H9 (cell line): ENCODE results near the gene ALDH1A2. TPM values are rescaled to one million over a fixed set of nuclear protein-coding genes. Genes with fewer than 3 reads are reported as not detected.

Experiments
- DNase-seq: peaks from one replicate; pipeline ENCODE4 v3.0.0-alpha.2; 2017
- H2AFZ ChIP-seq: one replicate; pipeline ENCODE4 v1.6.1; 2013; ENCODE audit warnings: mild to moderate bottlenecking, low read length, control low read depth, moderate library complexity
- H2AK5ac ChIP-seq: 2 replicates; pipeline ENCODE4 v1.6.1; 2013; ENCODE audit warnings: low read length, control low read depth, mixed read lengths; ENCODE audit not compliant: insufficient read length
- H2BK120ac ChIP-seq: one replicate; pipeline ENCODE4 v1.6.1; 2013; ENCODE audit warnings: low read depth, mild to moderate bottlenecking, low read length, control low read depth, inconsistent platforms; ENCODE audit not compliant: poor library complexity, severe bottlenecking
- H2BK12ac ChIP-seq: 2 replicates; pipeline ENCODE4 v1.6.1; 2013; ENCODE audit warnings: low read length, control low read depth, mixed read lengths, low read depth; ENCODE audit not compliant: insufficient read length
- H2BK15ac ChIP-seq: 2 replicates; pipeline ENCODE4 v1.6.1; 2013; ENCODE audit warnings: low read depth, low read length, control low read depth
- H2BK20ac ChIP-seq: one replicate; pipeline ENCODE4 v1.6.1; 2013; ENCODE audit warnings: low read depth, mild to moderate bottlenecking, low read length, control low read depth, inconsistent platforms; ENCODE audit not compliant: poor library complexity, severe bottlenecking
- H2BK5ac ChIP-seq: 2 replicates; pipeline ENCODE4 v1.6.1; 2013; ENCODE audit warnings: low read length, control low read depth, mixed read lengths; ENCODE audit not compliant: insufficient read length
- H3K14ac ChIP-seq: 2 replicates; pipeline ENCODE4 v1.6.1; 2013; ENCODE audit warnings: low read length, control low read depth; ENCODE audit not compliant: insufficient read depth
- H3K18ac ChIP-seq: 2 replicates; pipeline ENCODE4 v1.6.1; 2013; ENCODE audit warnings: low read depth, mild to moderate bottlenecking, mixed read lengths, low read length, control low read depth; ENCODE audit not compliant: insufficient read length
- H3K23ac ChIP-seq: 2 replicates; pipeline ENCODE4 v1.6.1; 2013; ENCODE audit warnings: low read length, control low read depth, mixed read lengths, low read depth; ENCODE audit not compliant: insufficient read length
- H3K23me2 ChIP-seq: 2 replicates; pipeline ENCODE4 v1.6.1; 2013; ENCODE audit warnings: low read depth, mild to moderate bottlenecking, mixed read lengths, low read length, control low read depth; ENCODE audit not compliant: insufficient read length, poor library complexity, severe bottlenecking
- H3K27ac ChIP-seq: 2 replicates; pipeline ENCODE4 v1.5.1; 2013; ENCODE audit warnings: low read length, control low read depth, mixed read lengths, low read depth; ENCODE audit not compliant: insufficient read length
- H3K27me3 ChIP-seq: 2 replicates; pipeline ENCODE4 v1.6.1; 2013; ENCODE audit warnings: low read length, control low read depth, inconsistent platforms; ENCODE audit not compliant: insufficient read depth
- H3K4ac ChIP-seq: 2 replicates; pipeline ENCODE4 v1.6.1; 2013; ENCODE audit warnings: low read depth, mild to moderate bottlenecking, control low read depth, inconsistent platforms, low read length, moderate library complexity
- H3K4me1 ChIP-seq: 2 replicates; pipeline ENCODE4 v1.6.1; 2013; ENCODE audit warnings: low read length, control low read depth, inconsistent platforms; ENCODE audit not compliant: insufficient read depth
- H3K4me2 ChIP-seq: 2 replicates; pipeline ENCODE4 v1.6.1; 2013; ENCODE audit warnings: low read length, control low read depth, mixed read lengths; ENCODE audit not compliant: insufficient read length, insufficient read depth
- H3K56ac ChIP-seq: 2 replicates; pipeline ENCODE4 v1.6.1; 2013; ENCODE audit warnings: low read depth, mild to moderate bottlenecking, mixed read lengths, low read length, control low read depth; ENCODE audit not compliant: insufficient read length
- H3K79me1 ChIP-seq: 2 replicates; pipeline ENCODE4 v1.6.1; 2013; ENCODE audit warnings: low read depth, mild to moderate bottlenecking, moderate library complexity, low read length, control low read depth, inconsistent platforms; ENCODE audit not compliant: insufficient read depth, poor library complexity, severe bottlenecking
- H3K79me2 ChIP-seq: 2 replicates; pipeline ENCODE4 v1.6.1; 2013; ENCODE audit warnings: low read length, control low read depth, inconsistent platforms; ENCODE audit not compliant: insufficient read depth
- H3K9ac ChIP-seq: 2 replicates; pipeline ENCODE4 v1.6.1; 2013; ENCODE audit warnings: low read length, control low read depth, mixed read lengths; ENCODE audit not compliant: insufficient read length; ENCODE audit errors: extremely low read depth
- H3K9me3 ChIP-seq: one replicate; pipeline ENCODE4 v1.6.1; 2013; ENCODE audit warnings: low read depth, low read length, inconsistent platforms; ENCODE audit not compliant: control insufficient read depth
- H3T11ph ChIP-seq: one replicate; pipeline ENCODE4 v1.6.1; 2013; ENCODE audit warnings: mild to moderate bottlenecking, low read length, control low read depth, inconsistent platforms
- H4K20me1 ChIP-seq: one replicate; pipeline ENCODE4 v1.6.1; 2013; ENCODE audit not compliant: control insufficient read depth, insufficient read length, insufficient read depth
- H4K5ac ChIP-seq: 2 replicates; pipeline ENCODE4 v1.6.1; 2013; ENCODE audit warnings: low read depth, mild to moderate bottlenecking, mixed read lengths, low read length, control low read depth; ENCODE audit not compliant: insufficient read length
- H4K8ac ChIP-seq: replicated peaks from 2 replicates; pipeline ENCODE4 v1.6.1; 2013; ENCODE audit warnings: low read length, control low read depth, mixed read lengths, low read depth; ENCODE audit not compliant: insufficient read length
- H4K91ac ChIP-seq: 2 replicates; pipeline ENCODE4 v1.6.1; 2013; ENCODE audit warnings: low read depth, mild to moderate bottlenecking, moderate library complexity, mixed read lengths, low read length, control low read depth; ENCODE audit not compliant: insufficient read length
- H3K27ac Mint-ChIP-seq, 3 experiments: 2 replicates in 2 of 3; 3 replicates in 1 of 3; pipeline ENCODE4 v1.8.0; 2020 to 2021; ENCODE audit warnings: mixed read lengths in 3 of 3, mild to moderate bottlenecking in 1 of 3, moderate library complexity in 1 of 3
- H3K27me3 Mint-ChIP-seq: 2 replicates; pipeline ENCODE4 v1.8.0; 2021; ENCODE audit warnings: low read depth, mild to moderate bottlenecking, moderate library complexity, mixed read lengths
- H3K36me3 Mint-ChIP-seq, 3 experiments: 2 replicates in 2 of 3; 3 replicates in 1 of 3; pipeline ENCODE4 v1.8.0; 2020 to 2021; ENCODE audit warnings: low read depth in 3 of 3, mixed read lengths in 3 of 3; ENCODE audit not compliant: insufficient read depth in 1 of 3
- H3K4me1 Mint-ChIP-seq, 2 experiments: 2 replicates each; pipeline ENCODE4 v1.8.0; 2020; ENCODE audit warnings: mixed read lengths in 2 of 2
- H3K4me3 Mint-ChIP-seq, 2 experiments: 2 replicates in 1 of 2; 3 replicates in 1 of 2; pipeline ENCODE4 v1.8.0; 2020 to 2021; ENCODE audit warnings: mild to moderate bottlenecking in 2 of 2, mixed read lengths in 2 of 2, moderate library complexity in 1 of 2
- H3K9me3 Mint-ChIP-seq, 2 experiments: 2 replicates in 1 of 2; 3 replicates in 1 of 2; pipeline ENCODE4 v1.8.0; 2020; ENCODE audit warnings: mild to moderate bottlenecking in 2 of 2, mixed read lengths in 2 of 2, moderate library complexity in 1 of 2
- CTCF ChIP-seq: fragments of 200-600 bp; sonication (generic); conservative IDR thresholded peaks from 3 replicates; pipeline ENCODE4 v1.8.0; 2021; ENCODE audit warnings: antibody characterized with exemption, mild to moderate bottlenecking
- WGBS: extraction: QIAGEN DNeasy Blood & Tissue Kit; methylation state at CpG from one replicate; pipeline ENCODE4 v1.1.7; 2013; ENCODE audit warnings: missing lambda C conversion rate, low lambda C conversion rate, mixed read lengths; ENCODE audit not compliant: insufficient read length; ENCODE audit errors: extremely low coverage; 5-methylcytosine and 5-hydroxymethylcytosine counted together
- total RNA-seq: library from RNA; stranded (reverse); gene quantifications from 2 replicates; pipeline ENCODE4 v1.2.1, GENCODE V29; 2021

The ALDH1A2 gene
- total RNA-seq, 1 experiment from 2014 or later = 0.72 TPM

GRCh38 chr15:58064082-58064979 is 1.2 kb downstream of the ALDH1A2 start:
- Mint-ChIP-seq H3K36me3 (no peaks in the 10 kb centered on the region), H3K27ac (no peak overlapping the region), H3K27me3 (peaks cover 93% of the 10 kb centered on the region), H3K4me3 (peak overlapping the region in 1 of 2 experiments; percentile 63; a peak in 3 of 5 replicates), H3K4me1 (peaks cover 14 to 18% of the 10 kb centered on the region in 2 experiments), H3K9me3 (peaks cover 0 to 9% of the 10 kb centered on the region in 2 experiments; a peak in 1 of 5 replicates)
- Histone ChIP-seq H3K79me1 (no peaks in the 10 kb centered on the region), H3K9ac (no peak overlapping the region), H4K91ac (no peak overlapping the region), H2BK20ac (no peak overlapping the region), H3K4ac (no peak overlapping the region), H3K23ac (no peak overlapping the region), H2BK12ac (no peak overlapping the region), H2AK5ac (no peak overlapping the region), H3K18ac (no peak overlapping the region), H2BK15ac (no peak overlapping the region), H3K23me2 (peaks cover 12% of the 10 kb centered on the region), H3K14ac (no peak overlapping the region), H2BK120ac (no peak overlapping the region), H3K56ac (no peak overlapping the region), H3K9me3 (no peaks in the 10 kb centered on the region), H2AFZ (no peak overlapping the region), H3T11ph (no peak overlapping the region), H2BK5ac (no peak overlapping the region), H4K5ac (no peak overlapping the region), H3K4me2 (peak overlapping the region; percentile 21), H4K20me1 (no peaks in the 10 kb centered on the region), H4K8ac (no peak overlapping the region), H3K79me2 (no peaks in the 10 kb centered on the region), H3K27me3 (peaks cover 46% of the 10 kb centered on the region), H3K4me1 (no peaks in the 10 kb centered on the region), H3K27ac (no peak overlapping the region)
- DNase-seq = no peak
- TF ChIP-seq CTCF = no peak
- no CpG with 5 or more reads among the region's 22 CpGs for WGBS
